ENCODE data around the gene CCDC188.

The CCDC188 gene

GRCh38 chr22:20131859-20132685 lies 18.8 kb downstream of the CCDC188 start:
- DNase-seq (ENCODE audit: low read depth): no peak

DNA sequence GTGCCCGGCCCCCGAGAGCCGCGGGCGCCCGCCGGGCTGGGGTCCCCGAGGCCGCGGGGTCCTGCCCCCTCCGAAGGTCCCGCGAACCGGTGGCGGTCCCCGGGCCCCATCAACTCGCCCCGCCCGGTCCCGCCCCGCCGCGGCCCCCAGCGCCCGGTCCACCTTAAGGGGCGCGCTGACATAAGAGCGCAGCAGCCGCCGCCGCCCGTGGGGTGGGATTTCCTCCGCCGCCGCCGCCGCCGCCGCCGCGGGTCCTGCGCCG lies 19.3 kb downstream of the CCDC188 start, which contains the start of gene ZDHHC8:
TSS of gene ZDHHC8 (plus strand) at position 208 of the 262 bp plus-strand sequence. CDS start 144 bp downstream, outside the sequence.
- peak; percentile 31 for DNase-seq (ENCODE audit: low read depth)

GRCh38 chr22:20130731-20131596 lies 19.9 kb downstream of the CCDC188 start:
- DNase-seq (ENCODE audit: low read depth): peak; percentile 75

DNA sequence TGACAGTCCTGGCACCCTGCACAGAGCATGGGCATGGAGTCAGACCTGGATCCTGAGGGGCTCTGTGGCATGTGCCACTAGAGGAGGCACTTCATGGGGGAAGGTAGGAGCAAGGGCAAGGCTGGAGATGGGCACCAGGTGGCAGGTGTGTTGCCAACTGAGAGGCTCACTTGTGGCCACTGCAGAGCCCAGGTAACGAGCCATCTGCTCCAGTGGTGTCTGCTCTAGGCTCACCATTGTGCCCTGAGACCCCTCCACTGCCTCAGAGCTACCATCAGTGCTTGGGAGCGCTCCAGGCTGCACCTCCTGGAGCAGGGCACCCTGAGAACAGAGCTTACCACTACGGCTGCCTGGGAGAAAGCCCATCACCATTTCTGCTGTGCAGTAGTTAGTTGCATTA lies 20.5 kb downstream of the CCDC188 start:
- no peak for DNase-seq (ENCODE audit: low read depth)

DNA sequence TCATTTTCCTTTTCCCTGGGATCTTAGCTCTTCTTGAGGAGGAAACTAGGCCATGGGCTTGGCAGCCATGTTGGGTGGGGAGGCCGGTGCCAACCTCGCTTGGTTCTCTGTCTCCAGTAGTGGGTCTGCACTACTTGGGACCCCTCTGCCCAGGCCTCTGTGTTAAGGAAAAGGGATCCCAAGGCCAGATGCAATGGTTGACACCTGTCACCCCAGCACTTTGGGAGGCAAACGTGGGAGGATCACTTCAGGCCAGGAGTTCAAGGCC lies 21.2 kb downstream of the CCDC188 start:
- DNase-seq (ENCODE audit: low read depth): no peak

- peak; percentile 26 for DNase-seq (ENCODE audit: low read depth)
These were observed 21.7 kb downstream of the CCDC188 start for GRCh38 chr22:20128902-20129746.

GRCh38 chr22:20128619-20128901 lies 22.3 kb downstream of the CCDC188 start:
- no peak for DNase-seq (ENCODE audit: low read depth)

- no peak for DNase-seq (ENCODE audit: low read depth)
These were observed 22.8 kb downstream of the CCDC188 start for GRCh38 chr22:20127869-20128618.

DNA sequence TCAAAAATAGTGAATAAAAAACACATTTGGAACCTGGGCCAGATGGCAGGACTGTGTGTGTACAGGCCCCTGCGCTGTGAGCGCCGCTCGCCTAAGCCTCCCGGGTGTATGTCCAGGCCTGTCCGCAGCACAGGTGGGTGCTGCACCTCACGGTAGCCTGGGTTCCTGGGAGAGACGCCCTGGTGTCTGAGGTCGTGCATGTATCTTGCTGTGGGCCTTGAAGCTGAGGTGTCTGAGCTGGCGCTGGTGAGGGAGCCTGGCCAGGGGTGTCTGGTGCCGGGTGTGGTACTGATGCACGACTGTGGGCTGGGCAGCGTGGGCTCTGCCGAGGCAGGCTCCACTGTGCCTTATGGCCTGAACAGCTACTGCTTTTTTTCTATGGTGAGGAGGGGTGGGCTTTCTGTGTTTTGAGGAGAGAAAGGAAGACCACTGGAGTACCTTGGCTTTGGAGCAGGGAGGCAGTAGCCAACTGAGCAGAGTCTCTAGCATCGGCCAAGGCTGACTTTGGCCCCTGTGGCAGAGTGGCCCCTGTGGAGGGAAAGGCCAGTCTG lies 23.5 kb downstream of the CCDC188 start:
- no peak for DNase-seq (ENCODE audit: low read depth)

DNA sequence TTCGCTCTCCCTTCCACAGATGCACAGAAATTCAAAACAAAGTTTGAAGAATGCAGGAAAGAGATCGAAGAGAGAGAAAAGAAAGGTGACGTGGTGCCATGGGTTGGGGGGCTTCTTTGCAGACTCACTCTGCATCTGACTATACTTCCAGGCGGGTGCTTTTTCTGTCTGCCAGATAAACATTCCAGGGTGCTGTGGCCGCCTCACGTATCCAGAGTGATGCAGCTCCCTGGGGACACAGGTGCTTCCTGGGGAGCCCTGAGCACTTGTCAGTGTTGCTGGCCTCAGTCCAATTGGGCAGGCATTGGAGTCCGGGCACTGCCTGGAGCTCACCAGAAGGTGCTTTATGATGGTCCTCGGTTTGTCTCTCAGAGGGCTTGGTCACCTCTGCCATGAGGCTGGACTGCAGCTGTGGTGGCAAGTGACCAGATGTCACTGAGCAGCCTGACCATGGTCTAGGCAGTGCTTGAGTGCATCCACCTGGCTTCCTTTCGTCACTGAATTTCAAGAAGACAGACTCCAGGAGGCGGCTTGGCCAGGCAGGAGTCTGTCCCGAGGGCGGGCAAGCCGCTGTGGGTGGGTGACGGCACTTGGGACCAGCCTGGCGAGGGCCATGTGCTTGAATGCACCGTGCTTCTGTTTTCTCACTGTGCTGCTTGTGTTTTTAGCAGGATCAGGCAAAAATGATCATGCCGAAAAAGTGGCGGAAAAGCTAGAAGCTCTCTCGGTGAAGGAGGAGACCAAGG lies 24.4 kb downstream of the CCDC188 start:
- no peak for DNase-seq (ENCODE audit: low read depth)

DNA sequence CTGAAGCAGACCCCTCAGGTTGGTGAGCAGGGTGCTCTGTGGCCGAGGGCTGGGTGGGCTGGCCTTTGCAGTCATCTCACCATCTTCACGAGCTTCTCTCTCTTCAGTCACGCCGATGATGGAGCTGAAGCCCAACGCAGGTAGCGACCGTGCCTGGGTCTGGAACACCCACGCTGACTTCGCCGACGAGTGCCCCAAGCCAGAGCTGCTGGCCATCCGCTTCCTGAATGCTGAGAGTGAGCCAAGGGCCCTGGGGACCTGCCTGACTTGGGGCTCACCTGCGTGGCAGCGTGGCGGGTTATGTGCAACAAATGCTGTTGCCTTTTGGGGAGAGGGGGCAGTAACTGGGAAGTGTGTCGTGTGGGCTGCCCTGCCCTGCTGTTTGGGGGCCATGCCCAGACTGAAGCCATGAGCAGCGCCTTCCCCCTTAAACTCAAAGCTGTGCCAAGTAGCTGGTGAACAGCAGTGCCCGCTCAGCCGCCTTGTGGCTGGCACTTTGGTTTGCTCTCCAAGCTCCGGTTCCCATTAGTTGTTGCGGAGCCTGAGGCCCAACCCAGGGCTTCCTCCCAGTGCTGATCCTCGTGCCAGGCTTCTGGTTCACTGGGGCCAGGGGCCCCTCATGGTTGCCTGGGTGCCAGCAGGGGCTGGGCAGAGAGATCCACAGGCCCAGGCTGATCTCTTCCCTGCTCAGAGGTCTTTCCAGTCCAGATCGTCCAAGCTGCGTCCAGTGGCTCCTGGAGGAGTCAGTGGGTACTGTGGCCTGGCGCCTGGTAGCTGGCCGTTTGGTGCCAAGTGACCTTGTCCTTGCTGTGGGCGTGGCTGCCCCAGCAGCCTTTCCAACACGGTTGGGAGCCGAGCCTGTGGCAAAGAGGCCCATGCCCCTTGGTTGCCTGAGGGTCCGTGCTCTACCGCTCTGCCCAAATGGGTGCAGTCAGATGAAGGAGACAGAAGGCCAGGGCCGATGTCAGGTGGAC lies 25.4 kb downstream of the CCDC188 start:
- no peak for DNase-seq (ENCODE audit: low read depth)

DNA sequence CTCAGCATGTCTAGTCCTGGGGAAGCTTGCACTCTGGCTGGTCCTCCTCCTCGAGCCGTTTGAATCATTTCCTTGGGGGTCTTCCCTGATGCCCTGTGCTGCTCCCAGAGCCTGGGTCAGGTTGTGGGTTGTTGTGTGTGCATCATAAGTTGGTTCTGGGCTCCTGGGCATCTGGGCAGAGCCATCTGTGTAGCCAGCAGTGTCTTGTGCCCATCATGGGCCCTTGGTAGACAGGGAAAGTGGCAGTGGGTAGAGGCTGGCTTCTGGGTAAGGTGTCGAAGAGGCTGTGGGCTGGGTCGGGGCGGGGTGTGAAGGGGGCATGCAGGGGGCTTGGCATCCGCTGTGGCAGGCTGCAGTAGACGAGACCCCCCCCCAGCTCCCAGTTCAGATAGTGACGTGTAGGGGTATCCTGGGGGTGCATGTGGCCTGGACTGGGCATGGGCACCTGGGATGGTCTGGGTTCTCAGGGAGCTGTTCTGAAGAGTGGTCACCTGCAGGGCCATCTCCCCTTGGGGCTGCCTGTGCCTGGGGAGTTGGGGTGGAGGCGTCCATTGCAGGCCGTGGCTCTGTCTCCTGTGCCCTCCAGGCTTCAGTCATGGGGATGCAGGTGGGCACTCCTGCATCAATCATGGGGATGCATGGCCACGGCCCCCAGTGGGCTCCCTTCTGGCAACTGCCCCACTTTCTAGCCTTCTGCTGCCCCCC lies 26.6 kb downstream of the CCDC188 start:
- no peak for DNase-seq (ENCODE audit: low read depth)

GRCh38 chr22:20123366-20124082 lies 27.3 kb downstream of the CCDC188 start:
- no peak for DNase-seq (ENCODE audit: low read depth)

- no peak for DNase-seq (ENCODE audit: low read depth)
These were observed 28.9 kb downstream of the CCDC188 start for GRCh38 chr22:20121856-20122415.

GRCh38 chr22:20118300-20119020 lies 32.4 kb downstream of the CCDC188 start:
- no peak for DNase-seq (ENCODE audit: low read depth)

- DNase-seq (ENCODE audit: low read depth): no peak
These were observed 33.1 kb downstream of the CCDC188 start for GRCh38 chr22:20117633-20118299.

All from activated T-helper 1 cell treated with Interleukin-2 at 50 U/mL for 16 hours (primary cell).